ENCODE measurements around the gene PHACTR3. TPM values are rescaled to one million over a fixed set of nuclear protein-coding genes. Genes with fewer than 3 reads are reported as not detected.
"Not testable (repeated sequence)": the region's sequence is repeated elsewhere in the genome, so short reads cannot be mapped to it uniquely, and the experiment has no call there.

The PHACTR3 gene
- total RNA-seq, 1 donor: under 0.01 TPM

DNA sequence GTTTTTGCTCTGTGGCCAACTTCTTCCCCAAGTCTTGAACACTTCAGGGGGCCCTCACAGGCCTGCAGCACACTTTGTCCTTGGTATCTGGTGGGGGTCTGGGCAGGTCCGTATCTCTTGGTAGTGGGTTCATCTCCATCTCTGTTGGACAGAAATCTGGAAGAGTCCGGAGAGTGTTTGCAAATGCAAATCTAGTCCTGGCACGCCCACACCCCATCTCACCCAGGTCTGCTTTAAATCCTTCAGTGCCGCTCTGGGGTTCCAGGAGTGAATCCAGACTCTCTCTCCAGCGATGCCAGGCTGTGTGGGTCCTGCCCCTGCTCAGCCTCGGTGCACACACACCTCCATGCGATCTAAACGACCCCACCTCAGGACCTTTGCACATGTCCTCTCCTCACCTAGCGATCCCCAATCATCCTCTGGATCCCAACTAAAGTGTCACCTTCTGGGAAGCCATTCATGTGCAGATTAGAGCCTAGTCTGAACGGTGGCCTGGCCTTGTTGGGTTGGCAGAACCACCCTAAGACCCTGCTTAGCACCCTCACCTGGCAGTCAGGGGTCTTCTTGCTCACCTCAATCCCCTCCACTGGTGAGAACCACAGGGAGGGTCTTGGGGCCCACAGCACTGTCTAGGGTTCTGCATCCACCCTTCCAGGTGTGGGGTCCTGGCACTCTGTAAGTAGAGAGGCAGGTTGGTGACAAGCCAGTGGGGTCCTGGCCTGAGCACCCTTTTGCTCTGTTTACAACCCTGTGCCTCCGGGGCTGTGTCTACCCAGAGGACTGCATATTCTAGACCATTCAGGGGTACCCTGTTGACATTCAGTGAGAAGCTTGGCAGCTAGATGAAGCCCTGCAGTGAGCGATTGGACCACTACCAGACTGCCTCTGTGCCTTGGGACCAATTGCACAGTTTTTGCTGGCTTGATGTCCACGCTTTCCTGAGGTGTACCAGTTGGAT, 228.3 kb downstream of the PHACTR3 start:
- DNase-seq (ENCODE audit: low read depth in 2 of 3, low spot score in 2 of 3): no peak

DNA sequence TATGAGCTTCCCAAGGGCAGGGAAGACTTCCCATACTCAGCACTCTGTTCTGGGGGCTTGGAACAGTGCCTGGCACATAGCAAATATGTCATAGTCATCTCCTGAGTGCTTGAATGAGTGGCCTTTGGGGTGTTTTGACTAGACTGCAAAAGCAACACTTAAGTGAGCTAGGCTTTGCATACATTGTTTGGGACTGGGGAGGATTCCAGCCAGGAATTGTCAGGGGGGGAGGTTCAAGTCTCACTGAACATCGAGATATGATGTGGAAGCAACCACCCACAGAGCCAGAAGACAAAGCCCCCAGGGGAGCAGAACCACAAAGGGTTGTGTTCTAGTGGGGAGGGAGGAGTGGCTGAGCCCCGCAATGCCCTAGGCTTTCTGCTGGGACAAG, 230.7 kb downstream of the PHACTR3 start:
- no peak for DNase-seq (ENCODE audit: low read depth in 2 of 3, low spot score in 2 of 3)

DNA sequence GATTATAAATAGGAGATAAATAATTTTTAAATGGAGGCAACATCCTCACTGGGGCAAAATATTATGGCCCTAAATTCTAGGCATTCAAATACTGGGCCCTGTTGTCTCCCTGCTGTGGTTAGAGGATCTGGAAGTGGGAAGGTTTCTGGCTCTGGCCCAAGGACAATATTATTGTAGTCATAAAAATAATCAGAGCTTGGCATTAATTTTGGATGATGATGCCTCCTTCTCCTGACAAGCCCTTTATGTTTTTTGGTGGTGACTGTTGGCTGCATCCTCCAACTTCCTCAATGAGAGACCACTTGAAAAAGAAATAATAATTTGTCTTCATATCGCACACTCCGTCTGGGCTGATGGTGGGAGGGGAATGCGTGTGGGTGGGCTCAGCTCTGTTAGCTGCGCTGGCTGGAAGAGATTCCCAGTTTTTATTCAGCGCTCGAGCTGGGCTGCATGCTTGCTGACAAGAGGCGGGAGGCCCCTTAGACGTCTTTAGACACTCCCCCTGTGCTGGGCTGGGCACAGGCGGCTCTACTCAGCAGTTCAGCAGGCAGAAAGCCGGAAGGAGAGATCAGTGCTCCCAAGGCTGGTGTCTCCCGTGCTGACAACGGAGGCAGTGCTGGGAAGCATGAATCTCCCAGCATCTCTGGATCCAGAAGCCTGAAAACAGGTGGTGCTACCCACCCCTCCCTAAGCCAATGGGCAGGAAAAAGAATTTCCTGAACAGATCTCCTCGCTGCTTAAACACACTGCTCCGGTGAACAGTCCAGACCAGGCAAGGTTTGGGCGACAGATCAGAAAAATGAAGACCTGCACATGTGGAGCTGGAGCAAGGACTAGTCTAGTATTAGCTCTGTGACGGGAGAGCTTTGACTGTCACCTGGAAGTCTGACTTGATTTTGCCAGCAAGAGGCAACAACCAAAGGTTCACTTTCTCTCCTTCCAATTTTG, 231.4 kb downstream of the PHACTR3 start:
- DNase-seq (ENCODE audit: low read depth in 2 of 3, low spot score in 2 of 3): peak in 2 of 3 donors; percentile 14 to 44

DNA sequence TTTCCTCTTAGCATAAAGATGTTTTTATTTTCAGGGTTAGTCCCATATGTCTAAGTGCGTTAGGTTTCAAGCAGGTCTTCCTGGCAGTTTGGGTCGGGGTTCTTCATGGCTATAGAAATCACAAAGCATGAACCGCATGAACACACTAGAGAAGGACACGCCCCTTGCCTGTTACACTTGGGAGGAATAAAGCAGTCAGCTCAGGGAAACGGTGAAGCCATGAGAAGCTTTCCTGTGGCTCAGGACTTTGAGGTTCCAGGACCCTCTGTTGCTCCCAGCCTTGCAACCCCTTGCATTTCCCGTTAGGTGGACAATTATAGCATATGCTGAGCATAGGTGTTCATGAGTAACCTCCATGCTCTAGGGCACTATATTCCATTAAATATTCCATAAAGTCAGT, 232.4 kb downstream of the PHACTR3 start:
- no peak for DNase-seq (ENCODE audit: low read depth in 2 of 3, low spot score in 2 of 3)

DNA sequence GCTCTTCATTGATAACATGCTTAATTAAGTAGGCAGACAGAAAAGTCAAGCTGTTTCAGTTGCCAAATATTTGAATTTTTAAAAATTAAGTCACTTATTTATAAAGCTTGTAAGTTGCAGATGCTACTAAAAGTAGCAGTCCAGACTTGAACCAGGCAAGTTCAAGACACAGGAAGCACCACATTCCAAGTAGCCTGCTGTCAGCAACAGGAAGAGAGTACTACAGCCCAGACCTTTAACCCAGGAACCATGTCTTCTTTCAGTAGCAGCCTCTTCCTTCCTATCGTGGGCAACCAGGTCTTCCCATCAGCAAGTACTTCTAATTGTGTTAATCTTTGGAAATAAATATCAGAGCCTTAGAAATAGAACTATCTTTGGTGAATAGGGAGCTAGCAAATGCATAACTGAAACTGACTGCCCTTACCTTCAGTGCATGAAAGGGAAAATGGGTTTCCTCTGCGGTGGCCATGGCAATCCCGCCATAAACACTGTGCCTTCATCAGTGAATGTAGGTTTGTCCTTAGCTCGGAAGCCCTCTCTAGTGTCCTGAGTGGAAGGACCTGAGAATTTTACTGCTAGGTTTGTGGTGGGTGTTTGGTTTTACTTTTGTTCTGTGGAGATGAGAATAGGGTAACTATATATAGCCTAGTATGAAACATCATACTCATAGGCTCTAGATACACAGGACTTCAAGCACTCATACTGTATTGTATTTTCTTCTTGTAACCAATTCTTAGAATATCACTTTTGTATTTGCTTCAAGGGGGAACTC, 233.5 kb downstream of the PHACTR3 start:
- no peak for DNase-seq (ENCODE audit: low read depth in 2 of 3, low spot score in 2 of 3)

DNA sequence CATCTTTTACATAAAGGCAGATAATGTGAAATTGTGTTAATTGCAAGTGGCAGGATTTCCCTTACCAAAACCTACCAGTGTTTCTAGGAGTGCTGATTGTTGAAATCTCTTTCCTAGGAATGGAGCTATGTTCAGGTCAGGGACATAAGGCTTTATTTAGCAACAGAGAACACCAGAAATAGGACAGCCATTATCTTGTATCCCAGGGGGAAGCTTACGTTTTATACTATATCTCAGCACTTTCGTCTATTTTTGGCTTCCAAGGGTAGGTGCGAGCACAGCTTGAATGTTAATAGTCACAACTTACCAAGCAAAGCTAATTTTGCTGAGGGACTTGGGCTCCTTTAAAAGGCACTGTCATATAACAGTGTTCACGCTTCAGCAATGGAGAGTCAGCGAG, 235.1 kb downstream of the PHACTR3 start:
- no peak for DNase-seq (ENCODE audit: low read depth in 2 of 3, low spot score in 2 of 3)

DNA sequence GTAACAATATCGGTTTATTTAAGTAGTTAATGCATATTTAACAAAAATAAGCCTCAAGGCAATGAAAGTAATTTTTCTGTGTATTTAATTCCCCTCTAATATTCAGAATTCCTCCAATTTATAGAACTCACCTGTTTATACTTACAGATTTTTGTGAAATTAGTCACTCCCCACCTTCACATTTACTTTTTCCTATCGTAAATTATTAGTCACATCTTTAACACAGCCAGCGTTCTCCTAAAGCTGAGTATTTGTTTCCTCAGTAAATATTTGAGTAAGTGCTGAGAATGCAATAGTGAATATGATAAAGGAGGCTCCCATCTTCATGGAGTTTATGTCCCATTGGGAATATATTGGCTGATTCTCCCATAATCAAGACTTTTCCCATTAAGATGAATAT, 241.1 kb downstream of the PHACTR3 start:
- no peak for DNase-seq (ENCODE audit: low read depth in 2 of 3, low spot score in 2 of 3)

DNA sequence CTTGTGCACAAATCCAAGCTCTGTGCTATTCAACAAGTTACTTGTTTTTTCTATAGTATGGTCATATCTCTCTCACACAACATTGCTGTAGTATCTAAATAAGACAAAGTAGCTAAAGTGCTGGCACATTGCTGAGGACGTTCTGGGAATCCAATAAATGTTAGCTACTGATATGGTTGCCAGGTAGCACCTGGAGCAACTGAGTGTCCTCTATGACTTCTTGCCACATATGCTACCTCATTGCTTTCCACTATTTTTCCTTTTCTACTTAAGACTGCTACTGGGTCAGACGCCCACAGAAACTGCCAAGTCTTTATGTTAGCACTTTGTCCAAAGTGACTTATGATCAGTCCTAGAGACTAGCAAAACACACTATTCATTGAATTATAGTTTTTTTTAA, 243.8 kb downstream of the PHACTR3 start:
- DNase-seq (ENCODE audit: low read depth in 2 of 3, low spot score in 2 of 3): no peak

DNA sequence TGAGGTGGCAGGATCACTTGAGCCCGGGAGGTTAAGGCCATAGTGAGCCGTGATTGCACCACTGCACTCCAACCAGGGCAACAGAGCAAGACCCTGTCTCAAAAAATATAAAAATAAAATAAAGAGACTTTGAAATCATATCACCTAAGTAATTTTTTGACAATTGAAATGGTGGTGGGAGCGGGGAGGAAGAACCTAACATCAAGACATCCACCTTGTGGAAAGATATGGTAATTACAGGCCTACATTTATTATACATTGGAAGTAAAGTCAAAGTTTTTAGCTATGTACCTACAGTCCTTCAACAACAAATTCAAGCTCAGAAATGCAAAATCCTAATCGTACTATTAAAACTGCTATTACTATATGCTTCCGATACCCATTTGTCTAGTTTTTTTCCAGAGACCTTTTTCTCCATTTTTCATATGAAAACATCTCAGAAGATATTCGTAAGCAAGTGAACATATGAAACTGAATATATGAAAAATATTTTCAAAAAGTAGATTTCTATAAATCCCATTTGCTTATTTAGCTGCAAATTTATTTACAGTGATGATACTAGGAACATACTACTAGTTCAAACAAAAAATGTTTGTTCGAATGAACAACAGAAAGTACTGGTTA, 245.8 kb downstream of the PHACTR3 start:
- peak in 2 of 3 donors; percentile 30 to 65 for DNase-seq (ENCODE audit: low read depth in 2 of 3, low spot score in 2 of 3)

DNA sequence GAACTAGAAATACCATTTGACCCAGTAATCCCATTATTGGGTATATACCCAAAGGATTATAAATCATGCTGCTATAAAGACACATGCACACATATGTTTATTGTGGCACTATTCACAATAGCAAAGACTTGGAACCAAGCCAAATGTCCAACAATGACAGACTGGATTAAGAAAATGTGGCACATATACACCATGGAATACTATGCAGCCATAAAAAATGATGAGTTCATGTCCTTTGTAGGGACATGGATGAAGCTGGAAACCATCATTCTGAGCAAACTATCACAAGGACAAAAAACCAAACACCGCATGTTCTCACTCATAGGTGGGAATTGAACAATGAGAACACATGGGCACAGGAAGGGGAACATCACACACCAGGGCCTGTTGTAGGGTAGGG, 252.2 kb downstream of the PHACTR3 start:
- DNase-seq (ENCODE audit: low read depth in 2 of 3, low spot score in 2 of 3): not testable (repeated sequence)

DNA sequence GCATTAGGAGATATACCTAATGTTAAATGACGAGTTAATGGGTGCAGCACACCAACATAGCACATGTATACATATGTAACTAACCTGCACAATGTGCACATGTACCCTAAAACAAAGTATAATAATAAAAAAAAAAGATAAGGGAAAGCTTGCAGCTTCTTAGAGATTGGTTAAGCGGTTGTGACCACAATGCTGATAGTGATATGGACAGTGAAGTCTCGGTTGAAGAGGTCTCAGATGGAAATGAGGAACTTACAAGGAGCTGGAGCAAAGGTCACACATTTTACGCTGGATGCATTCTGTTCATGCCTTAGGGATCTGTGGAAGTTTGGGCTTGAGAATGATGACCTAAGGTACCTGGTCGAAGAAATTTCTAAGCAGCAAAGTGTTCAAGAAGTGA, 252.6 kb downstream of the PHACTR3 start:
- DNase-seq (ENCODE audit: low read depth in 2 of 3, low spot score in 2 of 3): not testable (repeated sequence)

DNA sequence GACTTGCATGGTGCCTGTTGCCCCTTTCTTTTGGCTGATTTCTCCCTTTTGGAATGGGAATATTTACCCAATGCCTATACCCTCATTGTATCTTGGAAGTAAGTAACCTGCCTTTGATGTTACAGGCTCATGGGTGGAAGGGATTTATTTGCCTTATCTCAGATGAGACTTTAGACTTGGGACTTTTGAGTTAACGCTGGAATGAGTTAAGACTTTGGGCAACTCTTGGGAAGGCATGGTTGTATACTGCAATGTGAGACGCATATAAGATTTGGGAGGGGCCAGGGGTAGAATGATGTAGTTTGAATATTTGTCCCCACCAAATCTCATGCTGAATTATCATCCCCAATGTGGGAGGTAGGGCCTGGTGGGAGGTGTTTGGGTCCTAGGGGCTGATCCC, 253.6 kb downstream of the PHACTR3 start:
- no peak for DNase-seq (ENCODE audit: low read depth in 2 of 3, low spot score in 2 of 3)

DNA sequence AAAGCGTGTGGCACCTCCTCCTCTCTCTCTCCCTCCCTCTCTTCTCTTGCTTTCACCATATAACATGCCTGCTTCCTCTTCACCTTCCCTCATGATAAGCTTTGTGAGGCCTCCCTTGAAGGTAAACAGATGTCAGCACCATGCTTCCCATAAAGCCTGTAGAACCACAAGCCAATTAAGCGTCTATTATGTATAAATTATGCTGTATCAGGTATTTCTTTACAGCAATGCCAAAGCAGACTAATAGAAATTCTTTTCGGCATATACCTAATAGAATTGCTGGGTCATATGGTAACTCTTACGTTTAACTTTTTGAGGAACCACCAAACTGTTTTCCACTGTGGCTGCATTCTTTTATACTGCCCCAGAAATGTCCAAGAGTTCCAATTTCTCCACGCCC, 254.1 kb downstream of the PHACTR3 start:
- DNase-seq (ENCODE audit: low read depth in 2 of 3, low spot score in 2 of 3): no peak

DNA sequence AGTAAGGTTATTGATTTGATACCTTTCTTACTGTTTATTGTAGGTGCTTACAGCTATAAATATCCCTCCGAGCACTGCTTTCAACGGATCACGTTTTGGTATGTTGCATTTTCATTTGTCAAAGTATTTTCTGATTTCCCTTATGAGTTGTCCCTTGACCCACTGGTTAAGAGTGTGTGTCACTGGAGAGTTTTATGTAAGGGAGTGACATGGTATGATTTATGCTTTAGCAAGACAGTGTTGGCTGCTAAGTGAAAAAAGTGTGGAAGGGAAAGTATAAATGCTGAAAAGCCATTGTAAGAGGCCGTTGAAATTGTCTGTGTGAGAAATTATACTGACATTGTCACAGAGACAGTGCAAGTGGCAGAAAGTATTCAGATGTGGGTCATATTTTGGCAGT, 257.1 kb downstream of the PHACTR3 start:
- DNase-seq (ENCODE audit: low read depth in 2 of 3, low spot score in 2 of 3): no peak

DNA sequence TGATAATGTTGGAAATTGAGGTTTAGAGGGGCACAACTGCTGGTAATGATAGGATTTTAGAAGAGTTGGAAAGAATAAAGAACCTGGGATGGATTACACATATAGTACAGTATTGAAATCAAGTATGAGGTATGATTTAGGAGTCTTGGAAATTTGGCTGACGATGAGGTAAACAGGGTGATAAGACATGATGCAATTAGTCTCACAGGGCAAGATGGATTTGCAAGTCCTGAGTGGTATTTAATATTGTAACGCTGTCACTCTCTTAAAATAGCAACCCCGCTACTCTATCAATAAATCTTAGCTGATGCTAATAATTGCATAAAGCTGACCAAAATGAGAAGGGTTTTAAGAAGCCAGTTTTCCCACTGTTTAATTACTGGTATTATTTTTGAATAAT, 258.7 kb downstream of the PHACTR3 start:
- no peak for DNase-seq (ENCODE audit: low read depth in 2 of 3, low spot score in 2 of 3)

DNA sequence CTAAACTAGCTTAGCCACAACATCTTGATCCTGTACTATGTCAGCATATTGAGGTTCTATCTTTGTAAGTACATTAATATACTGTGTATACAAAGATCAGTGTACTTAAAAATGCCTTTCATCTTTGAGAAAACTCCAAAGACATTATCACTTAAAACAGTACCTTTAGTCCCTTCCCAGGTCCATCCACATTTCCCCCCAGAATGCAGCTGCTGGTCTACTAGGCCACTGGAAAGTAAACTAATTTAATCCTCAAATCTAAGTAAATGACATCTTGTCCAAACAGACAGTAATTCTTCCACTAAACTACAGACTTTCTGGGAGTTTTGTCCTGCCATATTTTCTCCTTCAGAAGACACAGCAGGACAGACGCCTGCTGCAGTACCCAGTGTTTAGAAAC, 260.4 kb downstream of the PHACTR3 start:
- DNase-seq (ENCODE audit: low read depth in 2 of 3, low spot score in 2 of 3): no peak

DNA sequence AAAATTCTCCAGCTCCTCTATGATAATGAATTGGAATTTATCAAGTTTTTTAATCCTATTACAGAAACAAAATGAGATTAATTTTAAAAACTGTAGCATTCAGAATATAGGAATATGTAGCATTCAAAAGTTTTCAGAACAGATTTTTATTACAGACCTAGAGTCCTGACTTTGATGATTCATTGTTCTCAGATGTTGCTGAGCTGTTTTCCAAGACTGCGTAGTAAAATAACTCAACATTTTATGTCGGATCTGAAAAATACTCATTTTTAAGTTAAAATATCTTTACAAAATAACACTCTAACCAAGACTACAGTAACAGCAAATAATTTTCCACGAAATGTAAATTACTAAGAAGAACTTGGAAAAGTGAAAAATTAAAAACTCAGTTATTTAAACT, 262.0 kb downstream of the PHACTR3 start:
- DNase-seq (ENCODE audit: low read depth in 2 of 3, low spot score in 2 of 3): no peak

DNA sequence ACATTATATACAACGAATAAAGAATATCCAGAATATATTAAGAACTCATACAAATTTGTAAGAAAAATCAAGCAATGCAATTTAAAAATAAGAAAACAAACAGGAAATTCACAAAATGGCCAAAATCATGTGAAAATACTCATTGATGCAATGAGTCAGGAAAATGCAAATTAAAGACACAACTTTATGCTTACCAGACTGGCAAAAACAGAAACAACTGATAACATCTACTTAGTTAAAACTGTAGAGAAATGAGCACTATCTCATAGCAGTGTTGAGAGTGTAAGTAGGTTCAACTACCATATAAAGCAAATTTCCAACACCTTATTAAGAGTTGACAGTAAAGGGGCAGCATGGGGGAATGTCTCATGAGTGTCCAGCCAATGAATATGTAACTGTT, 266.8 kb downstream of the PHACTR3 start:
- DNase-seq (ENCODE audit: low read depth in 2 of 3, low spot score in 2 of 3): no peak

DNA sequence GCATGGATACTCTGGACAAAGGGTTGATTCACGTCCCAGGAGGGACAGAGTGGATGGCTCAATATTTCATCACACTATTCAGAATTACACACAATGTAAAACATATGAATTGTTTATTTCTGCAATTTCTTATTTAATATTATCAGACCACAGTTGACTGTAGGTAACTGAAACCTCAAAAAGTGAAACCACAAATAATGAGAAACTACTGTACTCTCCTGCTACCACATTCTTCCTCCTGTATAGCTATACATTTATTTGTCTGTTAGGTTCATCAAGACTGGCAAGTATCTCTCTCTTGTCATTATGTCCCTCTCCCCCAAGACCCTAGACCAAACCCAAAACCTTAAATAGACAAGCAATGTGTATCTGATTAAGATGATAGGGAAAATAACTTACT, 269.1 kb downstream of the PHACTR3 start:
- DNase-seq (ENCODE audit: low read depth in 2 of 3, low spot score in 2 of 3): no peak

DNA sequence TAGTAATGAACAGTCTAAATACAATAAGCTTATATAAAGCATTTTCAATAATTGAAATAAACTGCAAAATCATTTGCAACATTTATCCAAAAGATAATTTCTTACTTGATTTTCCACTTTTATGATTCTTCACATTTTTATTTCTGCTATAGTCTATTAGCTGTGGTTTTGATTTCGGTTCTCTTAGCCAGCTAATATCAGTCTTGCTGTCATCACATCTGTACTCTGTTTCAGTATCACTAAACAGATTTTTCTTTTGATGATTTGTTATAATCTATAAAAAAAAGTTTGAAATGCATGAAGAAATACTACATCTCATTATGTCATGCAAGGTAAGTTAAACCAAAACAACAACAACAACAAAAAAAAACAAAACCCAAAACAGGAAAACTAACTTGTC, 275.9 kb downstream of the PHACTR3 start:
- DNase-seq (ENCODE audit: low read depth in 2 of 3, low spot score in 2 of 3): no peak
